Natural killer cell (primary cell): ENCODE results near the gene RAB40C. TPM values are rescaled to one million over a fixed set of nuclear protein-coding genes. Genes with fewer than 3 reads are reported as not detected.

Source experiments
- ATAC-seq, 3 donors: fragments of 150-1000 bp in 2 of 3; fragments of 200-7000 bp in 1 of 3; cut with Tn5 transposase; 1 replicate in 1 of 3; 2 replicates in 2 of 3; pipeline ENCODE4 v1.10.0; 2021; ENCODE audit warnings: mild to moderate bottlenecking in 2 of 3, moderate library complexity in 2 of 3
- DNase-seq, 2 donors: peaks; one replicate each; pipeline versions ENCODE4 v3.0.0 to v3.0.0-alpha.2; 2013 to 2021; ENCODE audit warnings: mixed read lengths in 1 of 2
- H3K27ac ChIP-seq: one replicate; pipeline ENCODE4 v1.5.1; 2013; ENCODE audit warnings: mild to moderate bottlenecking, low read length
- H3K27me3 ChIP-seq: one replicate; pipeline ENCODE4 v1.6.1; 2013; ENCODE audit warnings: low read length; ENCODE audit not compliant: control insufficient read depth, insufficient read depth
- H3K36me3 ChIP-seq: one replicate; pipeline ENCODE4 v1.6.1; 2013; ENCODE audit warnings: low read length; ENCODE audit not compliant: control insufficient read depth, insufficient read depth
- H3K4me1 ChIP-seq: one replicate; pipeline ENCODE4 v1.6.1; 2013; ENCODE audit warnings: low read length; ENCODE audit not compliant: control insufficient read depth, insufficient read depth
- H3K4me3 ChIP-seq: one replicate; pipeline ENCODE4 v1.5.1; 2013; ENCODE audit warnings: low read length
- H3K9me3 ChIP-seq: one replicate; pipeline ENCODE4 v1.6.1; 2013; ENCODE audit warnings: low read length; ENCODE audit not compliant: control insufficient read depth, insufficient read depth
- H3K27ac Mint-ChIP-seq, 2 donors: one replicate each; pipeline ENCODE4 v1.8.0; 2022; ENCODE audit warnings: mild to moderate bottlenecking in 2 of 2, mixed read lengths in 2 of 2, moderate library complexity in 1 of 2
- H3K27me3 Mint-ChIP-seq, 2 donors: one replicate each; pipeline ENCODE4 v1.8.0; 2022; ENCODE audit warnings: low read depth in 2 of 2, mixed read lengths in 2 of 2
- H3K36me3 Mint-ChIP-seq: one replicate; pipeline ENCODE4 v1.8.0; 2022; ENCODE audit warnings: mixed read lengths
- H3K4me1 Mint-ChIP-seq, 2 donors: one replicate each; pipeline ENCODE4 v1.8.0; 2022; ENCODE audit warnings: mixed read lengths in 2 of 2
- H3K4me3 Mint-ChIP-seq: one replicate; pipeline ENCODE4 v1.8.0; 2022; ENCODE audit warnings: mild to moderate bottlenecking, moderate library complexity, mixed read lengths
- H3K9me3 Mint-ChIP-seq, 2 donors: one replicate each; pipeline ENCODE4 v1.8.0; 2022; ENCODE audit warnings: mixed read lengths in 2 of 2
- CTCF ChIP-seq: fragments of 200-600 bp; IDR thresholded peaks from one replicate; pipeline ENCODE4 v1.8.0; 2022; ENCODE audit warnings: antibody characterized with exemption
- WGBS: methylation state at CpG from one replicate; pipeline ENCODE4 v1.1.7; 2013; ENCODE audit warnings: missing lambda C conversion rate; ENCODE audit not compliant: insufficient coverage; 5-methylcytosine and 5-hydroxymethylcytosine counted together
- intact Hi-C: fragments of 100-400 bp; cut with micrococcal nuclease; formaldehyde crosslinking; loops from one replicate; pipeline ENCODE4 v1.14.2; 2022
- total RNA-seq, 4 donors: library from RNA; stranded (reverse); fragments of 120-200 nt in 1 of 4; gene quantifications; one replicate each; pipeline versions ENCODE4 v1.2.3 to v1.2.4, GENCODE V29; 2013 to 2022

Gene RAB40C
- 10 to 100 TPM; 12.7 to 20.8 (median 20.0) TPM for total RNA-seq
- total RNA-seq (2013) = 10.4 TPM

- ATAC-seq = peak; percentile 80 to 92 (median 83)
- Histone ChIP-seq H3K9me3 (no peaks in the 10 kb centered on the region), H3K27me3 (no peaks in the 10 kb centered on the region), H3K36me3 (no peaks in the 10 kb centered on the region), H3K4me3 (peak within 1 kb of the TSS; percentile 69), H3K4me1 (peaks cover 45% of the 10 kb centered on the region), H3K27ac (peak within 1 kb of the TSS; percentile 96)
- Mint-ChIP-seq H3K27ac (peak within 1 kb of the TSS; percentile 98 to 99), H3K9me3 (no peaks in the 10 kb centered on the region), H3K4me1 (peaks cover 17 to 52% of the 10 kb centered on the region in 2 donors), H3K4me3 (peak within 1 kb of the TSS; percentile 99), H3K36me3 (no peaks in the 10 kb centered on the region), H3K27me3 (no peaks in the 10 kb centered on the region)
- under 1% methylated on average over 67 of the region's 67 CpGs for WGBS
- DNase-seq = peak; percentile 97 to 99
- TF ChIP-seq CTCF = no peak
- intact Hi-C loops = loop anchor here (1.0 kb wide), 4 partner anchors 19 to 164 kb away; partner anchors contain the start of genes CAPN15, METTL26 and RAB11FIP3
These were observed at the start of gene RAB40C for GRCh38 chr16:589658-590187. RAB40C (plus strand) TSS chr16:590066; CDS start chr16:590292, 226 bp downstream.

DNA sequence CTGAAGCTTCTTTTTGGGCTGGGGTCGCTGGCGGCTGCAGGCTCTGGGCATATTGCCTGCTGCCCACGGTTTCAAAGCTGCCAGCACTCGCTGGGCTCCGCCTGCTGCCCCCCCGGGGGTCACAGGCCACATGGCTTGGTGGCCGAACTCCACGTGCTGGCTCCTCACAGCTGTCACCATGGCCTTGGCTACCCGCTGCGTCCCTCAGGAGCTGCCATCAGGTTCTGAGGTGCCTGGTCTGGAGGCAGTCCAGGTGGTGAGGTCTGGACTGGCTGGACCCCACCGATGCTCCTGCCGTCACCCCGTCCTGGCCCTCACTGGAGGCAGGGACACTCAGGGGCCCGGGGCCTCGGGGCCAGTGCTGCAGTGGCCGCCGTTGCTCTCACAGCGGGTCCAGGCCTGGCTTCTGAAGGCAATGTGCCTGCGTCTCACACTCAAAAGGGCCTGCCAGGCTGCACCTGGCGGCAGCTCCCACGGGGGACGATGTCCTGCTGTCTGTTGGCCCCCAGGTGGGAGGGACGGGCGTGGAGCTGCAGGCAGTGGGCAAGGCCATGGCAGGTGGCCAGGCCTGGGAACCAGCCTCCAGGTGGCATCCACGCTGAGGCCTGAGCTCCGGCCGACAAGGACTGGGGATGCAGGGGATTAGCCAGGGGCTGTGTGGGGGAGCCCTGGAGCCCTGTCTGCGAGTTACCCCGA, 49.1 kb upstream of the RAB40C start:
- no peak for TF ChIP-seq CTCF
- peaks cover 3% of the 10 kb centered on the region for H3K4me1 ChIP-seq
- H3K4me3 ChIP-seq = no peak overlapping the region
- peaks cover 17% of the 10 kb centered on the region for H3K36me3 ChIP-seq
- no peak overlapping the region for H3K4me3 Mint-ChIP-seq
- WGBS = 97% methylated on average over 29 of the region's 29 CpGs
- intact Hi-C loops = no loop called here
- DNase-seq (no peak), ATAC-seq (no peak)
- no peaks in the 10 kb centered on the region for H3K9me3 ChIP-seq
- no peaks in the 10 kb centered on the region for H3K9me3 Mint-ChIP-seq
- no peak overlapping the region for H3K27ac ChIP-seq
- H3K27me3 ChIP-seq = no peaks in the 10 kb centered on the region
- peaks cover 10 to 26% of the 10 kb centered on the region in 2 donors for H3K4me1 Mint-ChIP-seq
- no peak overlapping the region for H3K27ac Mint-ChIP-seq
- H3K27me3 Mint-ChIP-seq = no peaks in the 10 kb centered on the region
- H3K36me3 Mint-ChIP-seq = no peaks in the 10 kb centered on the region

DNA sequence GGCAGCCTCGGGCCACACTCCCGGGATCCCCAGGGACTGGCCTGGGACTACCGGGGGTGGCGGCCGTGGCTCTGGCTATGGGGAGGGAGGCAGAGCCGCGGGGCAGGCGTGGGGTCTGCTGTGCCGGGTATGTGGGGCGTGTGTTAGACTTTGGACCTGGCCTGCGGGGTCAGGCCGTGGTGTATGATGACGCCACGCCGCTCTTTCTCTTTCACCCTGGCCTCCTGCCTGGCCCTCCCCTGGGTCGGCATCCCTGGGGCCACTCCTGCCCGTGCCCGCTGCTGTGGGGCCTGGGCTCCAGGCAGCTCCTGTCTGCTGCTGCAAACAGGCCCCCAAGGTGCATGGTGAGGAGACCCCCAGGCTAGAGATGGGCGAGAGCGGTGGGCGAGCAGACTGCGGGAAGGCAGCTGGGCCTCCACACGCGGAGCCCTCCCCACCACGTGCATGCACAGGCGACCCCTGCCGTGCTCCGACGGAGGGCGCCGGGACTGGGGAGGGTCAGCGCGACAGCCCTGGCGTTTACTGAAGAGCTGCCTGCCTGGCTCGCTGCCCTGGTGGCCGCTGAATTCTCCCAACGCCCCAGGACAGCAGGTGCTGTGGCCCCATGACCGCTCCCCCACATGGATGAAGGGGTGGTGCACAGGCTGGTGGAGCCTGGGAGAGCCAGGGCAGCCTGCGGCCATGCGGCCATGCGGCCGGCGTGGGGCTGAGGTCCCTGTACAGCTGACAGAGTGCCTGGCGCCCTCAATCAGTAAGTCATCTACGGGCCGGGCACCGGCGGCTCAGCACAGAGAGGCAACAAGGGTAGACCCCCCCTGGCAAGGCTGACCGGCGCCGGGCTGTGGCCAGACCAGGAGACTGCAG, 46.3 kb upstream of the RAB40C start:
- no peak overlapping the region for H3K27ac Mint-ChIP-seq
- TF ChIP-seq CTCF = no peak
- DNase-seq = no peak
- Histone ChIP-seq H3K9me3 (no peaks in the 10 kb centered on the region), H3K4me3 (no peak overlapping the region), H3K4me1 (peaks cover 24% of the 10 kb centered on the region), H3K27me3 (no peaks in the 10 kb centered on the region), H3K27ac (no peak overlapping the region), H3K36me3 (peaks cover 5% of the 10 kb centered on the region)
- H3K4me1 Mint-ChIP-seq = peaks cover 10 to 32% of the 10 kb centered on the region in 2 donors
- no peaks in the 10 kb centered on the region for H3K27me3 Mint-ChIP-seq
- WGBS = 98% methylated on average over 51 of the region's 51 CpGs
- H3K9me3 Mint-ChIP-seq = no peaks in the 10 kb centered on the region
- no peak overlapping the region for H3K4me3 Mint-ChIP-seq
- intact Hi-C loops = no loop called here
- no peaks in the 10 kb centered on the region for H3K36me3 Mint-ChIP-seq
- ATAC-seq = no peak
